GM18861 (cell line): ENCODE results near the gene CLEC5A.
A peak's percentile ranks its signal among the peaks of the same experiment; 100 is the strongest.
"Not testable (repeated sequence)": the region's sequence is repeated elsewhere in the genome, so short reads cannot be mapped to it uniquely, and the experiment has no call there.

Source experiments
- ATAC-seq: cut with Tn5 transposase; IDR thresholded peaks from one replicate; pipeline ENCODE4 v1.9.1; 2021; ENCODE audit not compliant: unreplicated experiment

The CLEC5A gene

DNA sequence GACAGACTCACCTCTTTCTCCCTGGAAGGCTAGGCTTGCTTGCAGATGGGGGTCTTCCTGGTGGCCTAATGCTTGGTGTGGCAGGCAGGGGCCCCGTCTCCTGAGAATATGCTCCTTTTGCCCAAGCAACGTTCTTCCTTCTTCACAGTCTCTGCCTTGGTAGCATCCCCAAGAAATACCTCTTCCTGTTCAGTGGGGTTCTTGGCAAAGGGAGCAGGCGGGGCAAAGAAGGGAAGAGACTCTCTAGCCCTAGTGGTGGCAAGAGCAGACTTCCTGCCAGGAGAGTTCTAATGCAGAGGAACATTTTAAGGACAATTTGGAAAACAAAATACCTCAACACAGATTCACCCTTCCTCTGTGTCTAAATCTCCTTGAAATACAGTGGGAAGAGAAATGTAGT, at the start of gene CLEC5A:
TSS of gene CLEC5A (minus strand) at position 179 of the 400 bp plus-strand sequence. CDS start 682 bp downstream, outside the sequence.
- ATAC-seq, result no peak

DNA sequence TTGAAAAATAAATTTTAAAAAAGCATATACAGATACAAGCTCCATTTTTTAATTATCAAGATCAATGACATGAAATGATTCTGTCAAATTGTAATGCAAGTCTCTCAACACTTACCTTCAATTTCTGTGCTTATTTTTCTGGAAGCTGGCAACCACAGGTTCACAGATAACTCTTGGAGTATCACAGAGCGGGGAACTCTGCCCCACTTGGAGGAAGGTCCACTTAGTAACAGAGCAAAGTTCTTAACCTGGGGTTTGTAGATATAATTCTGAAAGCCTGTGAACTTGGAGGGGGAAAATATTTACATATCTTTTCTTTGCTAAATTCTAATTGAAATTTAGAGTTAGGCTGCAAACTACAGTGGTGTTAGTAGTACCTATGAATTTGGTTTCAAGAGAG, 46.6 kb upstream of the CLEC5A start:
- no peak for ATAC-seq

DNA sequence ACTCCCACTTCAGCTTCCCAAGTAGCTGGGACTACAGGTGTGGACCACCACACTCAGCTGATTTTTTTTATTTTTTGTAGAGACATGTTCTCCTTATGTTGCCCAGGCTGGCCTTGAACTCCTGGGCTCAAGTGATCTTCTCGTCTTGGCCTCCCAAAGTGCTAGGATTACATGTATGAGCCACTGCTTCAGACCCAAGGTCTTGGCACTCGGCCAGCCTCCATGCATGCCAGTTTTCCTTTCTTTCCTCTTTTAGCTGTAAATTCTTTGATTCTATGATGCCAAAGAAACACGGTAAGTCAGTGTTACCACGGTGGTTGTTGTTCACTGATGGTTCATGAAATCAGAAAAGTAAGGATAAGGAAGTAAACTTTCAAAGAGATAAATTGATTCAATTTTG, 45.9 kb upstream of the CLEC5A start:
- ATAC-seq, result no peak

DNA sequence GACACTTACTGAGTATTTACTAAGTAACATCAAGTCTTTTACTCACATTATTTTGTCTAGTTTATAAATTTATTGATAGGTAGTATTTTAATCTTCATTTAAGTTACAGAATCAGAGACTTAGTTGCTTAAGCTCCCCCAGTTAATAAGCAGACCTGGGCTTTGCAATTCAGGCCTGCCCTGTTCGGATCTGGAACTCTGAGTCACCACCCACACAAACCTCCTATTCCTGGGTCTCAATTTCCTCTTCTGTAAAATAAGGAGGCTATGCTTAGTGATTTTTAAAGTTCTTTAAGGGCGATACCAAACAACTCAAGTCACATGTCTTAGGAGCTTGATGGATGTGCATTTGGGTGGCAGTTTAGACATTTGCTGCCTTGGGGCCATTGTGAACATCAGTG, 45.4 kb upstream of the CLEC5A start:
- no peak for ATAC-seq

DNA sequence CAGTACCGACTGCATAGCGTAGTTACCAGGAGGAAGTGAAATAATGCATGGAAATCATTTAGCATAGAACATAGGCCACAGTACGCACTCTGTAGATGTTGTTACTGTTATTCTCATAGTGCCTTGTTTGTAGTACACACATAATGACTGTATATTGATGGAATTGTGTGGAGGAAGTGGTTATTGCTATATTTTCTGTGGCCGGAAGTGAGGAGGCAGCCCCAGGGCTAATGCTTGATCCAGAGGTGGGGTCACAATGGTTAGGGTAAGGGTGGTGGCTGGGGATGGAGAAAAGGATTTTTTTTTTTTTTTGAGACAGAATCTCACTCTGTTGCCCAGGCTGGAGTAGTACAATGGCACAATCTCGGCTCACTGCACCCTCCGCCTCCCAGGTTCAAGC, 44.4 kb upstream of the CLEC5A start:
- no peak for ATAC-seq

DNA sequence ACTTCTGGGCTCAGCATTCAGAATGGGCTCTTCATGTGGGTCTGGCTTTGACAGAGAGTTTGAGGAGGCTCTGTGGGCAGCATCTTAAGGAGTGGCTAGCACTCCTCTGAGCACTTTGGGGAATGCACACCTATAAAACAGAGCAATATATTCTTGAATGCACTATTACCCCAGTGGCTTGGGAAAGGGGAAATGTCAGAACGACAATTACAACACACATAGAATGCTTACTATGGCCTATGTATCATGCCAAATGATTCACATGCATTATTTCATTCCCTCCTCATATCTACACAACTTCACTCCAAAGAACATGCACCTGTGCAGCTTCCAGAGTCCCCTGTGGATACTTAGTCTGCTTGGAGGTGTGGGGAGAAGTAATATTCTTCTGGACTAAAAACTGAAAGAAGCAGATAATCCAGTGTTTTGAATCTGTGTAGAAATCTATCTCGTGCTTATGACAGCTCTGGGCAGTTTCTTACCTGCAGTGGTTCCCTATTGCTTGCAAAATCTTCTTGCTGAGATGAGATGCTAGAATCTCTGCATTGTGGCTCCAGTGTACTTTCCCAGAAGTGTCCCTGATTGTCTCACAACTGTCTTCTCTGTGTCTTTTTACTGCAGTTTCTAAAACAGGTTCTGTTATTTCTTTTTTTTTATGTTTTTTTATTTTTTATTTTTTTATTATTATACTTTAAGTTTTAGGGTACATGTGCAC, 43.4 kb upstream of the CLEC5A start:
- no peak for ATAC-seq

DNA sequence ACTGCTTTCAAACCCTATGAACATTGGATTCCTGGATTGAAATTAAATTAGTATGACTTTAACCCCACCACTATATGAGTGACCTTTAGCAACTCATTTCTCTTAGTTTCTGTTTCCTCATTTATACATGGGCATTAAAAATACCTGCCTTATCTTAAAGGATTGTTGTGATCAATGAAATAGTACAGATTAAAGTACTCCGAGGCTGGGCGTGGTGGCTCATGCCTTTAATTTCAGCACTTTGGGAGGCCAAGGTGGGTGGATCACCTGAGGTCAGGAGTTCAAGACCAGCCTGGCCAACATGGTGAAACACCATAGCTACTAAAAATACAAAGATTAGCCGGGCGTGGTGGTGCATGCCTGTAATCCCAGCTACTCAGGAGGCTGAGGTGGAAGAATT, 41.0 kb upstream of the CLEC5A start:
- not testable (repeated sequence) for ATAC-seq

DNA sequence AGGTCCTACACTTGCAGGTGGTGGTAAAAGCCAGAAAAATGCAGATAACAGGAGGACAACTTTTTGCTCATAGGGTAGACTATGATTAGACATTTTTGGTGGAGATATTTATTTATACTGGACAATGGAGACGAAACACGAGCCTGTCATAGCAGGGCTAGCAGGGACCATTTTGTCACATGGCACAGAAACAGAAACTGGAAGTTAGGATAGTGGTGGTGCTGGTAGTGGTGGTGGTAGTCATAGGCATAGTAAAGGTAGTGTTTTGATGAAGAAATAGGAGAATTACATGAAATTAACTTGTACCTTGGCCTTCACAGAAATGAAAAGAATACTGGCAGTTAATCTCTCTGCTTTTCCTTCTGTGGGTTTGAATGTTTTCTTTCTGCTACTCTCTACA, 40.1 kb upstream of the CLEC5A start:
- no peak for ATAC-seq

DNA sequence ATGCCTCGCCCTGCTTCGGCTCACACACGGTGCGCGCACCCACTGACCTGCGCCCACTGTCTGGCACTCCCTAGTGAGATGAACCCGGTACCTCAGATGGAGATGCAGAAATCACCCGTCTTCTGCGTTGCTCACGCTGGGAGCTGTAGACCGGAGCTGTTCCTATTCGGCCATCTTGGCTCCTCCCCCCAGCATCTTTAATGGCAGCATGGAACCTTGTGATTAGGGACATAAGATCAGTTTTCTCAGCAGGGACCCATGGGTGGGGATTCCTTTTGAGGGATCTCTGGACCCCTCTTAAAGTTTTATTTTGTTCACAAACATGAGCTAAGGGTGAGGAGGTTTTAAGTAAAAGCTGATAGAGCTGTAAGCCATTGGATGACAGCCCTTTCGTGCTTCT, 39.2 kb upstream of the CLEC5A start:
- ATAC-seq, result not testable (repeated sequence)

DNA sequence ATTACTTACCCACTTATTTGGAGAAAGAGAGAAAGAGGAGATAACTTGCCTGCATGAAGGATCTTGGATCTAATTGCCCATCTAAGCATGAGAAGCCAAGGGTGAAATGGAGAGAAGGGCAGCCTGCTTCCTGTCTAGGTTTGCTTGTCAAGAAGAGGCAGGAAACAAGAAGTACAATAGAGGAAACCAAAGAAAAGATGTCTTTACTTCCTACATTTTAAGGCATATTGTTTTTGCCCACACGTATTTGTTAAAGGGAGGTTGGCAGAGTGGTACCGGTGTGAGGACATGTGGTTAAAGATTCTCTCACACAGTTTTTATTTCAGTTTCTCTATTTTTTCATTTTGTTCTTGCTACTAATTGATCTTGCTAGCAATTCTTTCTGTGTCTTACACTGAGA, 32.8 kb upstream of the CLEC5A start:
- no peak for ATAC-seq

DNA sequence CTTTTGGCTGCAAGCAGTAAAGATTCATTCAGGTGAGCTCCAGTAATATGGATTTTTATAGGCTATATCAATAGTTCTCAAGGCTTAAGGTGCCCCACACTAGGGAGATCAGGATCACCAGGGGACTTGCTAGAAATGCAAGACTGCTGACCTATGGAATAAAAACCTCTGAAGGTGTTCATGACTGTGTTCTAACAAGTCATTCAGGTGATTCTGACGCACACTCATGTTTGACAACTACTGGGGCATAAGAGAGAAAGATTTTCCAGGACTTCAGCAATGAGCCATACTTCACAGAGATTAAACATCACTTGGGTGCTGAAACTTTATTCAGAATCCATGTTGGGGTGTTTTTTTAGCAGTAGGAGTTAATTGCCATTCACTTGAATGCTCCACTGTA, 31.6 kb upstream of the CLEC5A start:
- no peak for ATAC-seq

DNA sequence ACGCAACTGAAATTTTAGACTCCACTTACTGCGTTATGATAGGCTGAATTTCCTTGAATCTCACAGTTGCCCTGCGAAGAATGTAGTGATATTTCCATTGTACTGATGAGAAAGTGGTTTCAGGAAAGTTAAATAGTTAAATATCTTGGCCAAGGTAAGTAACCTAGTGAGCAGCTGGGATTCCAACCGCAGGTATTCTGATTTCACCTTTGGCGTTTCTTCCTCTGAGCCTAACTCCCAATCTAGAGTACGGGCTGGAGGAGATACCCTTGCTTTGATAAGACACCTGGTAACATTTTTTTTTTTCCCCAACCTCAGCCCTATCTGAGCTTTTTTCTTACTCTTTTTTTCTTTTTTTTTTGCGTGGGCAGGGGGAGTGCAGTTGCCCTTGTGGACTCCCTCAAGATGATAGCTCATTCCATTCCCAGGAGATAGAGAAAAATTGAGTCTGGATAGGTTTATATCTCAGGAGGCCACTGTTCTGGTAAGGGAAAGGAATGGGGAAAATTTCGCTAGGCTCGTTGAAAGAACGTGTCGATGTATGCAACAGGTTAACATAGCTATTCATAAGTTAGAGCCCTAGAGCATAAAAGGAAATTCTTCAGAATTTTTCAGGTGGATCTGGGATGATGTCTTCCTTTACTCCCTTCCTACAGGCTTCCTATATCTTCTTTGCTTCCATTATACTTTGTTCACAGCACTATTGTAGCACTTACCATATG, 29.9 kb upstream of the CLEC5A start:
- no peak for ATAC-seq

DNA sequence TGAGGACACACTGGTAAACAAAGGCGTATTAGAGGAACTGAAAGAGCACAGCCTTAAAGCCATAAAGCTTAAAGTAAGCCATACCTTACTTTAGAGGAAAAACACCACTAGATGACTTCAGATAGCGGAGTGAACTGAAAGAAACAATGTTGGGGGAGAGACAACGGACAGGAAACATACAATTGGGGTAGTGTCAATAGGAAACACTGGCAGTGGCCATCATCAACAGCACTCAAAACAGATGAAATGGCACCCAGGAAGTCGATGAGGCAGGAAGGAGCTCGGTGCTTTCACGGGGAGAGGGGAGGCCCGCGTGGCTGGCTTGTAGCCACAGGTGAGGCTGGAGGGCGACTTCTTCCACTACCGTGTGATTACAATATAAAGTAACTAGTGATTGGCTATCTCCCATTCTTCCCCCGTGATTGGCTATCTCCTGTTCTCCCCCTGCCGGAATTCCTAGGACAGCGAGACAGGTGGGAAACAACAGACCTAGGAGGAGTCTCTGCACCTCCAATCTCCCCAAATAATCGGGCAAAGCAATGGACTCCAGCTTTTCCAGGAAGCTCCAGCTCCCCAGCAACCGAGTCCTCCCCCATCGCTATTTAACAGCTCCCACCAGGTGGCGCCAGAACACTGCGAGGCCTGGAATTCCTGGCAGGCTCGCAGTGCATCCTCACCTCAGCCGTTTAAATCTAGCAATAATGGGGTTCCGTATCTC, 29.2 kb upstream of the CLEC5A start:
- peak; percentile 64 for ATAC-seq

DNA sequence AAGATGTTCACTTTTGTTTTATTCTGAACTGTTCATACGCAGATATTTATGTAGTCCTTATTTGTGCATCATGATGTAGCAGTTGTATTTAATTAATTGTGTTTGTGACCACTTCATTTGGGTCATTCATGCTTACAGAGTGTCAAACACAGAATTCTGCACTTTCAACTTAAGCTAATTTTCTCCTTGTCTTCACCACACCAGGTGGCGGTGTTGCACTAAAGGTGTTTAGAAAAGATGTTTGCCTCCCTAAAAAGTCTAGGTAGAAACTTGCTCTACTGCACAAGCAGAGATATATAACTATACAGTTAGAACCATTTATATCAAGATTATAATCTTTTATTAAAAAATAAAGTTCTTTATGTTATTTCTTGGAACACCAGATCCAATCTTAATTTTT, 28.1 kb upstream of the CLEC5A start:
- no peak for ATAC-seq

DNA sequence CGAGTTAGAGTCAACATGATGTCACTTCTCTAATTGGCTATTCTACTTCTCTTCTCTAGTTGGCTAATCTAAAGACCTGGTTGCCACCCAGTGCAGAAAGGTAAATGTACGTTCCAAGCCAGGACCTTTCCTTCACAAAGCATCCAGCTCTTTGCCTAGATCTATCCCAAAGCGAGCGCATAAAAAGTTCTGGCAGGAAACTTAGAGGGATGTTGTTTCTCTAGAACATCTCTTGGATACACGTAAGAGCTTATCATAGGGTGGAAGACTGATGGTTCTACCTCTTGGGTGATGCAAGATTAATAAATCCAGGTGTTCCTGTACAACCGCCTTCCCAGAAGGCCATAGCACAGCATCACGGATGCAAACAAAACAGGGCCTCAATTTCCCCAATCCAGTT, 26.9 kb upstream of the CLEC5A start, which contains the start of gene TAS2R38:
TSS of gene TAS2R38 (minus strand) at position 101 of the 400 bp plus-strand sequence. CDS start at position 17, 84 bp downstream.
- no peak for ATAC-seq

DNA sequence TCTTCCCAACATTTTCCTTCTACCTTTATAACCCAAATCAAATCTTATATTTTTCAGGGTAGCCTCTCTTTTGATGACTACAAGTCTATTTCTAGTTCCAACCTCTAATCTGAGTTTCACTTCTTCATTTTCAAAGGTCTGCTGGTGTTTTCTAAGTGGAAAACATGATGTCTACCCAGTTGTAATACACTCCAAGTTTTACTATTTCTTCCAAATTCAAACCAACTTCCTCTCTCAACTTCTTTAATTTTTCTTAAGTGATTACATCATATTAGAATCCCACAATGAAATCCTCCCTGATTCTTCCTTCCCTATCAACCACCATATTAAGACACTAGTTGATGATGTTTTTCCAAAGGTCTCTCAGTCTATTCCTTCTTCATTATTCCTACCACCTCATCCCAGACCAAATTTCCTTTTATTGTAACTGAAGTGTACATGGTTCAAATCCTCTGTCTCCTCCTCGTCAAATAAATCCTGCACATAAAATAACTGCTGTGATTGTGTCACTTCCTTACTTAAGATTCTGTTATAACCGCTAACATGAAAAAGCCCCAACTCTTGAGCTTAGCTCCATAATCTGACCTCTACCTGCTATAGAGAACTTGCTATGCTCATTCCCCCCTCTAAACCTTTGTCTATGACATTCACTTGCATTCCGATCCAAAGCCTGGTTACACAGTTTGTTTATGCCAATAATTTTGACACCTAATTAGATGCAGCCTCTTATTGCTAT, 14.1 kb upstream of the CLEC5A start:
- ATAC-seq, result peak; percentile 92

DNA sequence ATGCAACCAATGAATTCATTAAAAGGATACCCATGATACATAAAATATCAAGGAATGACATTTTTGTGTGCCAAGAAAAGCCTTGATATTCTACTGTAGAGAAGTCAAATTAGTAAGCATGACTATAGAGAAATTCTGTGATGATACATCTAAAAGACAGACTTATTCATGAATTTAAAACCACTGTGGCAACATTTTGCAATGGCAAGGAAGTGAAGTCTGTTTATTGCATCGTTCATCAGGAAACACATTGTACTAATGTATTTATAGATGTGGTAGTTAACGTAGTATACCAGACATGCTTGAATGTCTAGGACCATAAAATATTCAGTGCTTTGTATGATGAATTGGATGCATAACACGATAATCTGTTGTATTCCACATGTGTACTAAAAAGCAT, 9.3 kb upstream of the CLEC5A start:
- ATAC-seq, result no peak

DNA sequence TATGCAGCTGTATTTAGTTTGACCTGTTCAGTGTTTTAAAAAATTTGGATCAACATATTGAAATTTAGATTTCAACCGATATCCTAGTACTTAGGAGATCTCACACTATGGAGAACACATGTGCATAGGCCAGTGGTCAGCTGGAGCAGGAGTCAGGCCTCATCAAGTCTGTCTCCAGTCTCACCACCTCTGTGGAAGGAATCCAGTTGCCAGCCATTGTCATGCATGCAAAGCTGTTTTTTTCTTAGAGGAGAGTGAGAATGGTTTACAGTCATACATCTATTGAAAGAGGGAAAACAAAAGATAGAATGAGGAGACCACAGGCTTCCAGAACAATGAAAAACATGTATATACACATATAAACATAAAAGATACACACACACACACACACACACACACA, 7.6 kb upstream of the CLEC5A start:
- ATAC-seq, result no peak

DNA sequence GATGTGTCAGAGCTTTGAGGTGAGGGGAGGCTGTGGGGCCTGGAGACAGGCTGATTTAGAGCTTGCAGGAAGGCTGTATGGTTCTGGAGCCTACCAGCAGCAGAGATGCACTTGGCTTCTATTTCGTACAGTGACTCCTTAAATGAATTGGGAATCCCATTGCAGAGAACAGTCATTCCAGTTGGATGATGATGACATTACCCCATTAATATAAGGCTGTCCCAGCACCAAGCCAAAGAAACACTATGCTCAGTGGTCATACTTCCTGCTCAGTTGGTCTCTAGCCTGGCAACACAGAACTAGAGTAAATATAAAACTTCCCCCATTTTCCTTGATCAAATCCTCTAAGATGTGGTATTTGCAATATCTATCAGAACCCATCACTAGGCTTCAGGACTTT, 5.7 kb upstream of the CLEC5A start:
- ATAC-seq, result no peak

DNA sequence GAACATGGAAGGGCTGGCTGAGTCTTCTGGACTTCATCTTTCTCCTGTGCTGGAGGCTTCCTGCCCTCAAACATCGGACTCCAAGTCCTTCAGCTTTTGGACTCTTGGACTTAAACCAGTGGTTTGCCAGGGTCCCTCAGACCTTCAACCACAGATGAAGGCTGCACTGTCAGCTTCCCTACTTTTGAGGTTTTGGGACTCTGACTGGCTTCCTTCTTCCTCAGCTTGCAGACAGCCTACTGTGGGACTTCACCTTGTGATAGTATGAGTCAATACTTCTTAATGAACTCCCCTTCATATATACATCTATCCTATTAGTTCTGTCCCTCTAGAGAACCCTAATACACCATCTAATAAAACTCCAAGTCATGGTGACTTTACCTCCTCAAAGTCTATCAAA, 4.0 kb upstream of the CLEC5A start:
- ATAC-seq, result no peak

DNA sequence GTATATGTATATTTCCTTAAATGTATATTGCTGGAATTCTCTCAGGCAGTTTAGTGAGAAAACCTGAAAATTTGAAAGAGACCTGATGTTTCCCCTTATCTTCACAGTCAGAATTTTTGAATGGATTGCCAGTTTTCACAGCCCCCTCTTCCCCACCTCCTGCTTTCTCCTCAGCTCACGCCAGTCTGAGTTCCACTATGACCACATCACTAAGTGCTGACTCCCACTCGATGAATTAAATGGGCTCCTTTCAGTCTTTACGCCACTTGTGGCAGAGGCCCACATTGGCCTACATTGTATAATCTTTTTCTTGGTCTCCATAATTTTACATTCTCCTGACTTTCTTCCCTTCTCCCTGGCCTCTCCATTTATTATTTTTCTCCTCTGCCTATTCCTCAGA, 3.1 kb upstream of the CLEC5A start:
- no peak for ATAC-seq
